NCI-H69 (cell line): ENCODE results near the gene TGFBI.

Source experiments
- DNase-seq: peaks from one replicate; lab custom pipeline; 2025; lab: John Stamatoyannopoulos, UW

Gene TGFBI

GRCh38 chr5:136028782-136029742 is at the start of gene TGFBI:
TGFBI (plus strand) TSS chr5:136028988; CDS start chr5:136029056, 68 bp downstream.
- peak; percentile 57 for DNase-seq

DNA sequence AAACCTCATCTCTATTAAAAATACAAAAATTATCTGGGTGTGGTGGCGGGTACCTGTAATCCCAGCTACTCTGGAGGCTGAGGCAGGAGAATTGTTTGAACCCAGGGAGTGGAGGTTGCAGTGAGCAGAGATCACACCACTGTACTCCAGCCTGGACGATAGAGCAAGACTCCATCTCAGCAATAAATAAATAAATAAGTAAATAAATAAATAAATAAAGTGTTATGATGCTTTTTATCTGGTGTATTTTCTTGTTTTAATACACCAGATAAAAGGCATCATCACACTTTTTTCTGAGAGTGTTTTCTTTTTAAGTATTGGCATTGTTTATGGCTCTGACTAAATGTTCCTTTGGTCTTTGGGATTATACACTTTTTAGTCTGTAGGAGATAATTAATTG is 49.8 kb upstream of the TGFBI start:
- no peak for DNase-seq

- DNase-seq: no peak
These were observed 49.3 kb upstream of the TGFBI start for GRCh38 chr5:135979510-135979909.

- DNase-seq: no peak
These were observed 48.2 kb upstream of the TGFBI start for GRCh38 chr5:135980620-135981019.

GRCh38 chr5:135985951-135986350 is 42.8 kb upstream of the TGFBI start:
- DNase-seq: no peak

DNA sequence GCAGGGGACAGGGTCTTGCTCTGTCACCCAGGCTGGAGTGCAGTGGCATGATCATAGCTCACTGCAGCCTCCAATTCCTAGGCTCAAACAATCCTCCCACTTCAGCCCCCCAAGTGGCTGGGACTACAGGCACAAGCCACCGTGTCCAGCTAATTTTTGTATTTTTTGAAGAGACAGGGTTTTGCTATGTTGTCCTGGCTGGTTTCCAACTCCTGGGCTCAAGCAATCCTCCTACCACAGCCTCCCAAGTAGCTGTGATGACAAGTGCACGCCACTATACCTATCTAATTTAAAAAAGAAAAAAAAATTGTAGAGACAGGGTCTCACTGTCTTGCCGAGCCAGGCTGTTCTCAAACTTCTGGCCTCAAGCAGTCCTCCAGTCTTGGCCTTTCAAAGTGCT is 42.4 kb upstream of the TGFBI start:
- DNase-seq: no peak

GRCh38 chr5:135986891-135987401 is 41.8 kb upstream of the TGFBI start:
- no peak for DNase-seq

- DNase-seq: no peak
These were observed 40.2 kb upstream of the TGFBI start for GRCh38 chr5:135988546-135988945.

DNA sequence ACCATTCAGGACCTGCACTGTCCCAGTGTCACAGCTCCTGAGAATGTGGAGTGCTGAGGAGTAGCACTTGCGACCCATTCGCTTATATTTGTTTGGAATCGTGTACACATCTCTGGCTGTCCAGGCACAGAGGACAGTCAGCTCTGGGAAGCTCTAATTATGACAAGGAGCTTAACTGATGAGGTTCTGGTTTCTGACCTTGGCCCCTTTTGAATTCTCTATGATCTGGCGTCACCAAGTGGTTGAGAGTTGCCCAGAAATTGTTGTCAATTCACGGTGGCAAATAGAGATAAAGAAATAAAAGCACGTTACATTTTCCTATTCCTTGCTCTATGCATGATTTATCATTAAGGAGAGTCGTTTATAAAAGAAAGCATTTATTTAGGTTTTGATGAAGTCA is 39.1 kb upstream of the TGFBI start:
- no peak for DNase-seq

GRCh38 chr5:135990528-135991255 is 38.1 kb upstream of the TGFBI start:
- DNase-seq: no peak

DNA sequence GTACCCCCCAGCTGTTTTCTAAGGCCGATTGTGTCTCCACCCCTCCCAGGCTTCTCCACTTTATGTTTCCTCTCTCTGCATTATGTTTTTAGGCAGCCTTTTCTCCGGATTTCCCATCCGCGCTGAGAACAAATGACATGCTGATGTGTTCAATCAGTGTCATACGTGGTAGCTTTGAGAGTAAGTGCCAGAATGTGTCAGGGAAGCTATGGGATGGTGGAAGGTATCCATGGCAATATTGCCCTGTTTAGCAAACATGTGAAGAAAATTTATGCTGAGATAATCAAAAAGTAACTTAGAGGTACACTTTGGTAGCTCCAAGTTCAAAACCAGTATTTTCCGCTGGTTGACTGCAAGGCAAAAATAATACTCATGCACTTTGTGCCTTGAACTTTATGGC is 37.4 kb upstream of the TGFBI start:
- no peak for DNase-seq

DNA sequence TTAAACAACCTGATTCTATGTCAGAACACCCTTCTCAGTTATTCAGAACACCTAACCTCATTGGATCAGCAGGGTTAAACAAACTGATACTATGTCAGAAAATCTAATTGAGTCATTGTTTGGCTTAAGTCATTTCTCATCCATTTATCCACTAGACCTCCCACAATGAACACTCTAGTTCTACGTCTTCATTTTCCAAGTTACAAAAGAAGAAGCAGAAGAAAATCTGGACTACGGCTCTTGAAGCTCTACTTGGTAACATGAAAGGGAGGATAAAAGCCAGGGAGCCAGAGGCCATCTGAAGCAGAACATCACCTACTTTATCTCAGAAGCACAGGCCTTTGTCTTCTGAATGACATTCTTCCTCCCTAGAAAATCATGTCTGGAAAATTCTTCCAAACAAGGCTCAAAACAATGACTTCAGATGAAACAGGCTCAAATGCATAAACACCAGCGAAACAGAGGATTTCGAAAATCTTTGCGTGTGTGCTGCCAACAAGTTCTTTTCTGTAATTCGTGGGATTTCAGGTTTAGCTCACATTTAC is 35.4 kb upstream of the TGFBI start:
- DNase-seq: no peak

- no peak for DNase-seq
These were observed 34.7 kb upstream of the TGFBI start for GRCh38 chr5:135993880-135994636.

DNA sequence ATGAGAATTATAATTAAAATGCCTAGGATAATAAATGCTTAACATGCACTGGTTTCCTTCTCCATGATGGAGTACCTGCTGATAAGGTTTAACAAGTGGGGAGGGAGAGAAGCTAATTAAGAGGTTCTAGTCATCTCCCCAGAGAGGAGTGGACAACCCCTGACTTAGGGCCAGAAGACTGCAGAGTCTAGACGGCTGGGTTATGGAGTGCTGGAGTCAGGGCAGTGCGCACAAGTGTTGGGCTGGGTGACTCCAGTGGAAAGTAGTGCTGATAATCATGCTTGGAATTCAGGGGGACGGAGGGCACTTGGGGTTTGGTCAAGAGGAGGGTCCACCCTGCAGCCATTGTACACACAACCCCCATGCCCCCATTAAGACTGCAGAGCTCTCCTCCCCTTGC is 32.8 kb upstream of the TGFBI start:
- no peak for DNase-seq

GRCh38 chr5:135996611-135997010 is 32.2 kb upstream of the TGFBI start:
- no peak for DNase-seq

- no peak for DNase-seq
These were observed 31.0 kb upstream of the TGFBI start for GRCh38 chr5:135997673-135998335.

DNA sequence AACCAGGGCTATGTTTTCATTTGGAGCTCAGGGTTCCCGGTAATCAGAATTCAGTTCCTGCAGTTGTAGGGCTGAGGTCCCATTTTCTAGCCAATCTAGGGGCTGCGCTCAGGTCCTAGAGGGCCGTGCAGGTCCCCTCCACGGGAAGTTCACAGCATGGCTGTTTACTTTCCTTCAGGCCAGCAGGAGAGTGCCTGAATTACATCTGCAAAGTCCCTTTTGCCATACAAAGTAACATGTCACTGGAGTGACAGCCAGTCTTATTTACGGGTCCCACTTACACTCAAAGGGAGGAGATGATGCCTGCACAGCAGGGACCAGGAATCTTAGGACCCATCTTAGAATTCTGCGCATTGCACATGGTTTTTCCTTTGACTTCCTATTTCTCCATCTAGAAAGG is 29.9 kb upstream of the TGFBI start:
- DNase-seq: no peak

DNA sequence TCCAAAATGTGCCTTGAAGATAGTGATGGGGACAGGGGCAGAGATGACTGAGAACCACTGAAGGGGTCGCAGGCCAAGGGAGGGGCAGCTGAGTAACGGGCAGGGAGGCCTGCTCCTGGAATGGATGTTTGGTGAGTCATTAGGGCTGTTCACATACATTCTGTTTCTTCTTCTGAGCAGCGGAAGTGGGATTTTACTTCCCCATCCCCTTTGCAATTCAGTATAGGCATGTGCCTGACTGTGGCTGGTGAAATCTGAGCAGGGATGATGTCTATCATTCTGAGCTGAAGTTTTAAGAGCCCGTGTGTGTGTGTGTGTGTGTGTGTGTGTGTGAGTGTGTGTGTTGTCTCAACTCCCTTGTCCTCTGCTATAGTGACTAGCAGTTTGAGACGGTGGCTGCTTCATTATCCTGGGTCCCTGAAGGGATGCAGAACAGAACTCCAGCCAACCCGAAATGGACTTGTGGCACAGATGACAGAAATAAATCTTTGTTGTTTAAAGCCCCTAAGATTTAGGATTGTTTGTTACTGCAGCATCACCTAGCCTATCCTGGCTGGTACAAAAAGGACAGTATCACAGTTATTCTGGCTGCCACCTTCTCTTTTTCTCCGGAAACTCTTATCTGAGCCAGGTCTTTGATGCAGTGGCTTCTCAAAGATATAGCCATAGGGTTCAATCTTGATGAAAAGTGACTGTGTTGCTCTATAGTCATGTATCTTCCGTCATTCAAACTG is 29.2 kb upstream of the TGFBI start:
- no peak for DNase-seq

DNA sequence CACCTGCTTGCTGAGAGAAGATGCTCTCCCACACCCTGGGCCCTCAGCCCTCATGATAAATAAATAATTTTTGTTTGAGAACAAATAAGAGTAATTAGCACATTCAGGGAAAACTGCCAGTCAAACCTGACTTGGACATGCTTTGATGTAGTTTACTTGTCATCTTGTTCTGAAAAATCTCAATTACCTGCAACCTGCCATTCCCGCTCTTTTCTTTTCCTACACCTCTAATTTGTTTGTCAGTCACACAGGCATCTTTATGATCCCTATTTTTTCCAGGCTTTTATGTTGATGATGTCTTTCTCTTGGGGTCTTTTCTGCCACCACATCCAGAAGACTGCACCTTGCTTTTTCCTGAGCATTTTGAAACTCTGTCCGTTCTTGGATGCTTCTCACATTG is 28.6 kb upstream of the TGFBI start:
- no peak for DNase-seq

DNA sequence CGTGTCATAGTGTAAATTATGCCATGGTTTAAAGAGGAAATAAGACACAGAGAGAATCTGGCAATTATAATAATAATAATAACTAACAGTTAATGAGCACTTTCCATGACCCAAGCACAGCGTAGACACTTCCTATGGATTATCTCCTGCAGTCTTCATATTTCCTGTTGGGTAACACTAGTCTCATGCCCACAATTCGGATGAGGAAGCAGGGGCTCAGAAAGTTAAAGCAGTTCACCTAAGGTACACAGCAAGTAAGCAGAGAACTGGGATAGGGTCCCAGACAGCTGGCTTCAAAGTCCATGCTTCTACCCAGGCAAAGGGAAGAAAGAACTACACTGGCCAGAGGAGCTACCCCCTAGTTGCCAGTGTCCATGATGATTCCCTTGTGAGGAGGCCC is 27.9 kb upstream of the TGFBI start:
- no peak for DNase-seq
